Astrocyte of the hippocampus (primary cell): Measurements from ENCODE around the gene KCNMB3.
"Not testable (repeated sequence)": the region's sequence is repeated elsewhere in the genome, so short reads cannot be mapped to it uniquely, and the experiment has no call there.

ENCODE experiments used
- DNase-seq: peaks from one replicate; pipeline ENCODE4 v3.0.0; 2011; ENCODE audit warnings: low read depth, low spot score

KCNMB3 gene, protein sequence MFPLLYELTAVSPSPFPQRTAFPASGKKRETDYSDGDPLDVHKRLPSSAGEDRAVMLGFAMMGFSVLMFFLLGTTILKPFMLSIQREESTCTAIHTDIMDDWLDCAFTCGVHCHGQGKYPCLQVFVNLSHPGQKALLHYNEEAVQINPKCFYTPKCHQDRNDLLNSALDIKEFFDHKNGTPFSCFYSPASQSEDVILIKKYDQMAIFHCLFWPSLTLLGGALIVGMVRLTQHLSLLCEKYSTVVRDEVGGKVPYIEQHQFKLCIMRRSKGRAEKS

DNA sequence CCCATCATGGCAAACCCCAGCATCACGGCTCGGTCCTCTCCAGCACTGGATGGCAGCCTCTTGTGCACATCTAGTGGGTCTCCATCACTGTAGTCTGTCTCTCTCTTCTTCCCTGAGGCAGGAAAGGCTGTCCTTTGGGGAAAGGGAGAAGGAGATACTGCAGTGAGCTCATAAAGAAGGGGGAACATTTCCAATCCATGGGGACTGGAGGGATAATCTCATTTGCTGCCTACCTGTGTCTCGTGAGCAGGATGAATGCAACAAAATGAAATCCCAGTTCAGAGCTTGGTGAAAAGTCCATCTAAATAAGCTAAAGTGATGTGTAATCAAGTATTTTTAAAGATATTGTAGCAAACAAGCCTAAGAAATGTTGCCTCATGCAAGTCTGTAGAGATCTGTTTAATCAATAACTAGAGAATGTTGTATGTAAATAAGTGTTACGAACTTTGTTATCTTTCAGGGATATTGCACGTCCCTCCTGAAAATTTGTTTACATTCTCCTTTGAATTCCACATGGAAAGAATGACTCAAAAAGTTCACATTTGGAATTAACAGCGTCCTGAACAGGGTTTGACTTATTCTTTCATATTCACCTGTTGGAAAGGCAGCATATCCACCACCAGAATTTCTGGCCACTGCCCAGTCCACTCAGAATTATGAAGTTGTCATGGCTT is at the start of gene KCNMB3:
Gene KCNMB3, minus strand, starts transcription at position 312 of the 674 bp plus-strand sequence. Its CDS starts 124 bp downstream, at position 188.
- DNase-seq: no peak

DNA sequence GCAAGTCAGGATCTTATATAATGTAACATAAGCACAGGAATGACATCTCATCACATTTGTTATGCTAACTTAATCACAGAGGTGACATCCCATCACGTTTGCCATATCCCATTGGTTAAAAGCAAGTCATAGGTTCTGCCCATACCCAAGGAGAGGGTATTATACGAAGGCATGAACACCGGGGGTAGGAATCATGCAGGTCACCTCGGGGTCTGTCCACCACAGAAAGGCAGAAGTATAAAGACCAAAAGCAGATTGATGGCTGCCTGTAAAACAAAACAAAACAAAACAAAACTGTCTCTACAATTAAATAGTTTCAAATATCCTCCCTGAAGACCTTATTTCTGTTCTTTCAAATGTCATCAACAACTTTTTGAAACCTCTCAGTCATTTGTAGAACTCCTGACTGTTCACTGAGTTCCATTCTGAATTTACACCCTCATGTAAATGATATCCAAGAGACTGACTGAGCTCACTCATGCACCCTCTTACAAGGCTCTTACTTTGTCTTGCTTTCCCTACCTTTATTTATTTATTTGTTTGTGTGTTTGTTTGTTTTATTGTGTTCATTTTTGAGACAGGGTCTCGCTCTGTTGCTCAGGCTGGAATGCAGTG is 49.2 kb upstream of the KCNMB3 start:
- DNase-seq: no peak

DNA sequence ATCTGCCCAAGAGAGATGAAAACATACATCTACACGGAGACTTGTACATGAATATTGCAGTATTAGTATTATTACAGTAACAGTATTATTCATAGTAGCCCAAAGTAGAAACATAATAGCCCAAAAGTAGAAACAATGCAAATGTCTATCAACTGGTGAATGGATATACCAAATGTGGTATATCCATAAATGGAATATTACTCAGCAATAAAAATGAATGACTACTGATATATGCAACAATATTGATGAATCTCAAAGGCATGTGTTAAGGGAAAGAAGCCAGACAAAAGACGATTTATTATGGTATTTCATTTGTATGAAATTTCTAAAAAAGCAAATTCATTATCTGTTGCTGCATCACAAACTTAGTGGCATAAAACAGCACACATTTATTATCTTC is 48.4 kb upstream of the KCNMB3 start:
- no peak for DNase-seq

DNA sequence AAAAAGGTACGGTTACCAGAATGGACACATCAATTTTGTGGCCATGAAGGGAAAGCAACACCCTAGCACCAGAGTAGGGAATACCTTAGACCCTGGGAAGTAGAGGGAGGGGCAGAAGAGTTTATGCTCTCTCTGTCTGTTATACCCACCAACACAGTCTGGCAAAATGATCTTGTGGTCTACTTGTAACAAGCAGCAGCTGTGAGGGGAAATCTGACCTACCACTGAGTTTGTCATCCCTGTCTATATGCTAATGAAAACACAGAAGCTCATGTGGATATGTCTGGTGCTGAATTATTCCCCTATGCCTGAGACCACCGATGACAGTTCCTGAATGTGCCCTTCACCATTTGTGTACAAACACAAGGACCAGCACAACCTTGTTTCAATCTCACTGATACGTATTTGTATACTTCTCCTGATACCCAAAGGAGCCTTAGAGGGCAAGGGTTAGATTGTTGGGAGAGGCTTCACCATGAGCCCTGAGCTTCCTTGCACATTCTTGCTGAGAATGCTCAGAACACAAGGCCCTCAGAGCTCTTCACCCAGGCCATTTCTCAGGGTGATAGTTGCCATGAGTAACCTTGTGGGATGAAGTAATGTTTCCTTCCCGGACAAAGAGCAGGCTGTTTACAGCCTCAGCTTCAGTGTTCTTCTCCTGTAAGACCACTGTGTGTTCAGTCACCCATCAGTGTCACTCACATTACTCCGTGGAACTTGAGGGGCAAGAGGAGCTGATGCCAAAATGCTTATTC is 47.2 kb upstream of the KCNMB3 start:
- DNase-seq: peak; percentile 27

DNA sequence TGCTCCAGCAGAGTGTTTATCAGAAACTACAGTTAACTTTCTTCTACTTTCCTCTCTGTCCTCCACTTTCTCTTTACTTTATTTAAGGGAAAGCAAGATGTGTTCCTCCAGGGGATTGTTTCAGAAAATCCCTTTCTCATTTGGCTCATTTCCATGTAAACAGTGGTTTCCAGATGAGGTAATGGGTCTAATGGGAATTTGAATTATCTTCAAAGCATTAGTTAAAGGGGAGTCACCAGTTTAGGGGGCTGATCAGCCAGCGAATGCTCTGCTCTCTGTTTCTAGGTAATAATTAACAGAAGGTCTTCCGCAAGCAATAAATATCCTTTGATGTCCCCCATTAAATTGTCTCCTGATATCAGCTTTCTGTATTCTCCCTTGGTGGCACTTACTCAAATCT is 41.5 kb upstream of the KCNMB3 start:
- no peak for DNase-seq

DNA sequence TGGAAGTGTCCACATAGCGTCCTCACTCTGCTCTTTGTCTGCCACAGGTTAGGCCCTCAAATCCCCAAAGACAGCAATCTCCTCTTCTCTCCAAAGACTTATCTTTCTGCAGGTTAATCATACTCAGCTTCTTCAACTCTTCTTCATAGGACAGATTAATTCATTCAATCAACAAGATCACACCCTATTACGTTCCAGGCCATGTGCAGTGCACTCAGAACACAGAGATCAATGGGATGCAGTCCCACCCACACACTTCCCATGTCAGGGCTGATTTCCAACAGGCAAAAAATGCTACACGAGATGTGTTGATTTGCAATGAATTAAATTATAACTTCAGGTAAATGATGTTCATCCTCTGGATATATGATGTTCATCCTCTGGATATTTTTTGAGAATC is 38.4 kb upstream of the KCNMB3 start:
- no peak for DNase-seq

DNA sequence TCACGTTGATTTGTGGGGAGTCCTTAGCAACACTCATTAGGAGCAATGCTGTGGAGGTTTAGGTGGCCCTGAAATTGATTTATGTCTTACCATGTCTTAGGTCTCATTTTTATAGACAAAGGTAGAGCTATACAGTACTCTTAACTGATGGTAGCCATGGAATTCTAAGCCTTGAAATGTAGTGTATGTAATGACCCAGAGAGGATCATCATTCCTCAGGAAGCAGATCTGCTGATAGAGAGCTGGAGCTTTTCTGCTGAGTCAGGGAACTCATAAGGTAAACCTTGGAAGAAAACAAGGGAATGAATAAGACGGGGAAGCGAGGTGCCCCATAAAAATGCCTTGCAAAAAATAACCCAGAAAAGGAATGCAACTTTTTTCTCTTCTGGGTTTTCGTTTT is 37.9 kb upstream of the KCNMB3 start:
- no peak for DNase-seq

DNA sequence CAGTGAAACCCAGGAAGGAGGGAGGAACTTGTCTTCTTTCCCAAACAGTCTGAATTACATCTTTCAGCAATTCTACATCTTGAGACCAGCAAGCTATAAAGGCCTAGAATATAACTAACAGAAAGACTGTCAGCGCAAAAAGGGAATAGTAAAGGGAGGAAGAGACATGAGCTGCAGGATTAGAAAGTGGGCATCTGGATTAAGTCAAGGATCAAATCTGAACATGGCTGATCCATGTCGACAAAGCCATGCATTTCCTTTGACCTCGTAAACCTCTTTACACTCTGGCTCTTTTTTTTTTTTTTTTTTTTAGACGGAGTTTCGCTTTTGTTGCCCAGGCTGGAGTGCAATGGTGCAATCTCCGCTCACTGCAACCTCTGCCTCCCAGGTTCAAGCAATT is 35.4 kb upstream of the KCNMB3 start:
- no peak for DNase-seq

DNA sequence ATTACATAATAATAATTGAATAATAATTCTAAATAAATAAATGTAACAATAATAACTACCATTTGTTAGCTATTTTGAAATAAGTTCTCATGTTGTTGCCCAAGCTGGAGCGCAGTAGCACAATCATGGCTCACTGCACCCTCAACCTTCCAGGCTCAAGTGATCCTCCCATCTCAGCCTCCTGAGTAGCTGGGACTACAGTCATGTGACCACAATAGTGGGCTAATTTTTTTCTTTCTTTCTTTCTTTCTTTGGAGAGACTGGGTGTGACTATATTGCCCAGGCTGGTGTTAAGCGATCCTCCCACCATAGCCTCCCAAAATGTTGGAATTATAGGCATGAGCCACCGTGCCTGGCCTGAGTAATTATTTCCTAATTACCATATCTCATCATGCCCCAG is 30.9 kb upstream of the KCNMB3 start:
- no peak for DNase-seq

DNA sequence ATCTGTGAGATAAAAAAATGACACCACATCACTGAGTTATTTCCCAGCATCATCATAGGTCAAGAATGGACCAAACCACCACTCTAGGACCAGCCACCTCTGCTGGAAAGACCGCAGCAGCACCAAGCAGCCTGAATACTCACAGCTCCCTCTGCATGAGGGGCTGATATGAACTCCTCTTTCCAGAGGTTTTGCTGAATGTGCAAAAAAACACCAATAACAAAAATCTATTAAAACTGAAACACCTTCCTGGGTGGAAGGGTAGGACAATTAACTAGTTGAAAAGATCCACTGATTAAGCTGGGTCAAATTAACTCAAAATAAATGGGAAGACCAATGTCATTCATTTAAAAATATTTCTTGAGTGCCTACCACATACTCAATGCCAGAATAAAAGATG is 28.9 kb upstream of the KCNMB3 start:
- no peak for DNase-seq

DNA sequence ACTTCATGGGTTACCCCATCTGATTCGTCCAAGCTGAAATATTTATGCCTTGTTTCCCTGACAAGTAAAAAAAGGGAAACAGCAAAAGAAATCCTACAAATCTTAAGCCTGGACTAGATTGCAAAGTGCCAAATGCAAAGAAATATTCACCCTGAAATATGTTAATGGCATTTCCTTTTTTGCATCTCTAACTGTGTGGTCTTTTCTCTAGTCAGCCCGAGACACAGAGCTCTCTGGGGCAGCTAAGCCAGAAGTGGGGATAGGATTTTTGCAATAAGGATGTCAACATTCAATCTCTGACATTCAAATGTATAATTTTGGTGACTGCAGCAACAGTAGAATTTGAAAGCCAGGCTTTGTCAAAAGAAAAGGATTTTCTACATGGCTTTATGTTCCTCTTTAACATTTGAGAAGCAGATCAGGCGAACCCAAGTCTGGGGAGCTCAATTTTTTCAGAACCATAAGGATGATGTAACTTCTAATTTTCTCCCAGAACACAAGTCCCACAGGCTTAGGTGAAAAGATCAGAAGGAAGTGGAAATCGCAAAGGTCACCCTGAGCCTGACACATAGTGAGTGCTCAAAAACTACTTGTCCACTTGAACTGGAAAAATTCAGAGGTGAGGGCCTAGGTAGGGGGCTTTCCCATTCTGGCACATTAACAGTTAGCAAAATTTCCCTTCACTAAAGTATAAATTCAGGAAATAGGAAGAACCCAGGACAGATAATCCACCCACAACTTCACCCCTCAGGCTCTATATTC is 28.2 kb upstream of the KCNMB3 start:
- no peak for DNase-seq

DNA sequence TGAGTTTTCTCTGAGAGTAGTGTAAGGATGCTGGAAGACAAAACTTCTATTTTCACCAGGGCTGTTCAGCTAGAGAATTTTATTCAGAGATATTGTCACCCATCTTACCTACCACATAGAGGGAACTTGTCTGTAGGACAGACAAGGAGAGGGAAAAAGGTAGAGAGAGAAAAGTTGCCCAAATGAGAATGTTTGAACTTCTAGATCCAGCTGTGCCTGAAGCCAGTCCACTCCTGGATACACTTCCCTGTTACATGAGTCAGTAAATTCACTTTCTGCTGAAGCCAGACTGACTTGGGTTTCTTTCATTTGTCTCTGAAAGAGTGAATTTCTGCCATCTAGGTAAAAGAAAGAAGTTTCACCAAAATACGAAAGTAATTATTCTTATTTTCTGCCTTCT is 27.2 kb upstream of the KCNMB3 start:
- DNase-seq: no peak

DNA sequence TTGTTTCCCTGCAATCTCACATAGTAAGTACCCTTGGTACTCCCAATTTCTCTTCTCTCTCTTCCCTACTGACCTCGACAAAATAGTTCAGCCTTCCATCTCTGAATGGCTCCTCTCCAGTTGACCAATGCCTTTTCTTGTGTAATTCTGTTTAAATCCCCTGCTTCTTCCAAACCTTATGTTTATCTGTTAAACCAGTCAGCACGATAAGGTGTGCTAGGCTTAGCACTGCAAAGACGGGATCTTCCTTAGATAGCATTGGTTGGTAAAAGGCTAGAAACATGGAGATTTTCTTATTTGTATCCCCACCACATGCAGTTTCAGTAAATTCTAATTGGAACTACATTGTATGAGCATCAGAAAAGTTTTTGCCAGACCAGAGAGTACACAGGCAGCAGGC is 25.8 kb upstream of the KCNMB3 start:
- no peak for DNase-seq

DNA sequence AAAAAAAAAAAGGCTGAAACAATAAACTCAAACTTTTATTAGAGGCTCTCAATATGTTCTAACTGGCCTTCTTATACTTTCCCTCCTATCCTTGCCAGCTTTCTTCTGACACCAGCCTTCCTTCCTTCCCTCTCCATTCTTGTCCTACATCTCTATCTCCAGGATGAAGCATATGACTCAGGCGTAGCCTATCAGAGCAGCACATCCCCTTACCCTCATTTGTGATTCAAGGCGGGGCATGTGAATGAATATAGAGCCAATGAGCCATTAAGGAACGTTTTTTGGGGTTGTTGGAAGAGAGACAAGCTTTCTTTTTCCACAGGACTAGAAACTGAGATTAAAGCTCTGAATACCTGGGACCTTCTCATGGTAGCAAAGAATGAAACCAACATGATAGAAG is 25.1 kb upstream of the KCNMB3 start:
- no peak for DNase-seq

DNA sequence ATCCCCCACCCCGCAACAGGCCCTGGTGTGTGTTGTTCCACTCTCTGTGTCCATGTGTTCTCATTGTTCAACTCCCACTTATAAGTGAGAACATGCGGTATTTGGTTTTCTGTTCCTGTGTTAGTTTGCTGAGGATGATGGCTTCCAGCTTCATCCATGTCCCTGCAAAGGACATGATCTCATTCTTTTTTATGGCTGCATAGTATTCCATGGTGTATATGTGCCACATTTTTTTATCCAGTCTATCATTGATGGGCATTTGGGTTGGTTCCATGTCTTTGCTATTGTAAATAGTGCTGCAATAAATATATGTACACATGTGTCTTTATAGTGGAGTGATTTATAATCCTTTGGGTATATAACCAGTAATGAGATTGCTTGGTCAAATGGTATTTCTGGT is 23.5 kb upstream of the KCNMB3 start:
- not testable (repeated sequence) for DNase-seq

DNA sequence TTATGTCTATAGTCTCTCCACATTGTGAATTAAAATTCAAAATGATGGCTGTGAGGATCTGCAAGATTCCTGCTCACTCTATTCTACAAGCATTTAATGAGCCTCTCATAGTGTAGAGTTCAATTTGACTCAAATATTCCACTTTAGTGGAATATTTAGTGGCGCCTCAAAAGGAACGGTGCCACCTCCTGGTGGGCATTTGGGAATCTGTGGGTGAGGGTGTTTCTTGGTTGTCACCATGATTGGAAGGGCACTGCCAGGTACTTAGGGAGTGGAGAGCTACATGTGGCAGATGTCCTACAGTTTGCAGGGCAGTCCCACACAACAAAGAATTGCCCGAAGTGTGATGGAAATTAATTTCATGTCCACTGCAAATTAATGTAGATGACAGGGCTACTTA is 21.5 kb upstream of the KCNMB3 start:
- DNase-seq: peak; percentile 36

DNA sequence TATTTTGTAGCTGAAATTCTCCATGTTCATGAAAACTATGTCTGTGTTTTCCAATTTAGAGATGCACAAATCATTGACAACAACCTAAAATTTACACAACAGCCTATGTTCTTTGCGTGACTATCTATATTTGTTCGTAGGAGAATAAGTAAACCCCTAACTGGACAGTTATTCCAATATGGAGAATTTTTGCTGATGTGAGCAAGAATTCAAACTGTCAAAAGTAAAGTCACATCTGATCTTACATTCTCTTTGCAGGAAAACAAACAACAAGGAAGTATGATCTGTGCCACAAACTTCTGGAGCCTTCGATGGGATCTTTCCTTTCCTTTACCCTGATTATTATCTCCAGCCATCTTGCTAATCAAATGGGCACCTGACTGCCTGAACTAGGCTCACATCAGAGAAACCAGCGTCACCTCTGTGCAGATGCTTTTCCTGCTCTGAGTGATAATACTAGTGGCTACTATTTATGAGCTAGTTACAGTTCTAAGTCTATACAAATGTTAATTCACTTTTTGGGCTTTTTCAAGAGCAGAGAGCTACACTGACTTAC is 18.3 kb upstream of the KCNMB3 start:
- DNase-seq: no peak

DNA sequence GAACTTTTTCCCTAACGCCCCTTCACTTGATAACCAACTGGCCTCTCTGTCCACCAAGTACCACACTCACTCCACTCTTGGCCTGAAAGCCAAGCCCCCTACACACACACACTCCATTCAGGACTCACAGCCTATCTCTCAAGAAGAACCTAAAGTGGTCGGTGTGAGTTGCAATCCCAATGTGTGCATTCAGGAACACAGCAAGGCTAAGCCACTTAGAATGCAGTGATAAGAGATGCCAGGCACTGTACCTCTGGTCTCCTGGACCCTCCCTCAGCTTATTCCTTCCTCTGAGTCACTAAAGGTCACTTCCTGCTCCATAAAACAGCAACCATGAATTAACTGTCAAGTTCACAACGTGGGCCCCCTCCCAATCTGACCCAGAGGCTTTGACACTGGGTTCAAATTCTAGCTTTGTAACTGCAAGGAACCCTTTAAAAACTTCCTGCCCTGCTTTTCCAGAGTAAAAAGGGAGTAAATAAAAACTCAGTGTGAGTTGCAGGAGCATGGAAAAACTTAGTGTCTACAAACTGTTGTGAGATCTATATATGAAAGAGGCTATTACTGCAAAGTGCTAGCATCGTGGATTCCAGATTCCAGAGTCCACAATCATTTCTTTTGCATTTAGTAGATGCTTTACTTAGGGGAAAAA is 17.6 kb upstream of the KCNMB3 start:
- DNase-seq: no peak

DNA sequence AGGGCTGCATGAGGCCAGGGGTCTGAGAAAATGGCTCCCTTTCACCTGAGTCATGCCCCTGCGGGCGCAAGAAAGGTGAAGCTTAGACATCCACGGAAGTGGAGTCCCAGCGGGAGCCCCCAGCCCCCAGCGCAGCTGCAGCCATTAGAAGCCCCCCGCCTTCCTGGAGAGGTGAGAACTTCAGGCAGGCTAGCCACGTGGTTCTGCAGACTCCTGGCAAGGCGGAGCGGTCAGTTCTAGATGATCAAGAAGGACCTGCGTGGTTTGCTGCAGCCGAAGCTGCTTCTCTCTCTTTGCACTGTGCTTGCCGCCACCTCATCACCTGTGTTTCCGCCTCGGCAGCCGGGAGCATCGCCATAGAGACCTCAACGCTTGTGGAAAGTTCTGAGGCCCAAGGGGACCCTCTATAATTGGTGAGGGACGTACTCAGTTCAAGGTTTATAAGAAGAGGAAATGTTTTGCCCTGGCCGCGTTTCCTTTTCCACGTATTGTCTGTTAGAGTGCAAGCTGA is 15.8 kb upstream of the KCNMB3 start:
- DNase-seq: no peak

DNA sequence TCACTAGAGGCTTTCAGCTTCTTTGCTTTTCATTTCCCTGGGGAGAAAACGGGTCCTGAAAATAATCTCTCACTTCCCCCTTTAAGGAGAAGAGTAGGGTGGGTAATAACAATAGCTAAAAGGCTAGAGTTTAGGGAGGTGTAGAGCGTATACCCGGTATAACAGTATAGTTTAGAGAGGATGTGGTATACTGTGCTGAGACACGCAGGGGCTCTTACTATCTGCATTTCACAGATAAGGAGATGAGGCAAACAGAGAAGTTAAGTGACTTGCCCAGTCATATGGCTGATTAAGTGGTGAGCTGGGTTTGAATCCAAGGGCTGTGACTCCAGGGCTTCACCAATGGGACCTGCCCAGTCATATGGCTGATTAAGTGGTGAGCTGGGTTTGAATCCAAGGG is 15.0 kb upstream of the KCNMB3 start:
- DNase-seq: no peak

DNA sequence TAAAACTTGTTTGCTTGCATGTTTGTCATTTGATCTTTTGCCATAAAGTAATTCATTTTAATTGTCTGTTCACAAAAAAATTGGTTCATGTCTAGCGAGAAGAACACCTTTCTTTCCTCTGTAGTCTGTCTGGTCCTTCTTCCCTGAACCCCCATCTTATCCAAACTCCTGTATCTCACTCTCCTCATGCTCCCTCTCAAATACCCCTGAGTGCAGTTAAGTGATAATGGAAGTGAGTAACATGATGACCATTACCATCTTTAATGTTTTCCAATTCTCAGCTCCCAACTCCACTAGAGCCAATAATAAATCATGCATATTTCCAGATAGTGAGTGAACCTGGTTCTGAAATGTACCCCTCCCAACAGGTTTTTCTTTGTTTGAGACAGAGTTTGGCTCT is 14.2 kb upstream of the KCNMB3 start:
- no peak for DNase-seq
